ENCODE data around the gene MAGEB1.

The MAGEB1 gene

GRCh38 chrX:30246769-30247489, at the start of gene MAGEB1:
Gene MAGEB1, plus strand, starts transcription at chrX:30247146. Its CDS starts 3,348 bp downstream, at chrX:30250494.
- DNase-seq (ENCODE audit: low read depth in 2 of 2): no peak

- DNase-seq (ENCODE audit: low read depth in 2 of 2): no peak
These were observed 34.8 kb upstream of the MAGEB1 start for GRCh38 chrX:30212172-30212571.

GRCh38 chrX:30215357-30215843, 31.5 kb upstream of the MAGEB1 start, which contains the start of gene MAGEB2:
Gene MAGEB2, plus strand, starts transcription at chrX:30215563. Its CDS starts 3,018 bp downstream, at chrX:30218581.
- no peak for DNase-seq (ENCODE audit: low read depth in 2 of 2)

- no peak for DNase-seq (ENCODE audit: low read depth in 2 of 2)
These were observed 29.5 kb upstream of the MAGEB1 start for GRCh38 chrX:30217465-30217864.

GRCh38 chrX:30219372-30219771, 27.6 kb upstream of the MAGEB1 start:
- DNase-seq (ENCODE audit: low read depth in 2 of 2): no peak

GRCh38 chrX:30220661-30221060, 26.3 kb upstream of the MAGEB1 start:
- DNase-seq (ENCODE audit: low read depth in 2 of 2): no peak

GRCh38 chrX:30224536-30224935, 22.4 kb upstream of the MAGEB1 start:
- no peak for DNase-seq (ENCODE audit: low read depth in 2 of 2)

- no peak for DNase-seq (ENCODE audit: low read depth in 2 of 2)
These were observed 18.4 kb upstream of the MAGEB1 start for GRCh38 chrX:30228526-30228925.

GRCh38 chrX:30230395-30230794, 16.6 kb upstream of the MAGEB1 start, which contains the start of gene MAGEB3:
Gene MAGEB3, plus strand, starts transcription at chrX:30230657. Its CDS starts 5,268 bp downstream, at chrX:30235925.
- no peak for DNase-seq (ENCODE audit: low read depth in 2 of 2)

- no peak for DNase-seq (ENCODE audit: low read depth in 2 of 2)
These were observed 5.1 kb upstream of the MAGEB1 start, which contains the start of gene MAGEB4 for GRCh38 chrX:30241724-30242415. Gene MAGEB4, plus strand, starts transcription at chrX:30242000. Its CDS starts 136 bp downstream, at chrX:30242136.

- no peak for DNase-seq (ENCODE audit: low read depth in 2 of 2)
These were observed 1.9 kb downstream of the MAGEB1 start for GRCh38 chrX:30248854-30249253.

GRCh38 chrX:30253257-30253656, 6.3 kb downstream of the MAGEB1 start:
- no peak for DNase-seq (ENCODE audit: low read depth in 2 of 2)

GRCh38 chrX:30259927-30260326, 13.0 kb downstream of the MAGEB1 start:
- DNase-seq (ENCODE audit: low read depth in 2 of 2): no peak

GRCh38 chrX:30261012-30261411, 14.1 kb downstream of the MAGEB1 start:
- DNase-seq (ENCODE audit: low read depth in 2 of 2): no peak

- DNase-seq (ENCODE audit: low read depth in 2 of 2): no peak
These were observed 15.8 kb downstream of the MAGEB1 start for GRCh38 chrX:30262763-30263162.

- no peak for DNase-seq (ENCODE audit: low read depth in 2 of 2)
These were observed 23.7 kb downstream of the MAGEB1 start for GRCh38 chrX:30270639-30271038.

GRCh38 chrX:30275498-30275897, 28.6 kb downstream of the MAGEB1 start:
- DNase-seq (ENCODE audit: low read depth in 2 of 2): no peak

- no peak for DNase-seq (ENCODE audit: low read depth in 2 of 2)
These were observed 31.4 kb downstream of the MAGEB1 start for GRCh38 chrX:30278365-30278764.

- DNase-seq (ENCODE audit: low read depth in 2 of 2): no peak
These were observed 33.5 kb downstream of the MAGEB1 start for GRCh38 chrX:30280428-30280827.

- DNase-seq (ENCODE audit: low read depth in 2 of 2): no peak
These were observed 35.6 kb downstream of the MAGEB1 start for GRCh38 chrX:30282527-30282926.

- DNase-seq (ENCODE audit: low read depth in 2 of 2): no peak
These were observed 36.7 kb downstream of the MAGEB1 start for GRCh38 chrX:30283456-30284200.

All from stimulated activated CD4-positive, alpha-beta T cell treated with anti-CD3 and anti-CD28 coated beads, Interleukin-12 subunit alpha, Interleukin-12 subunit beta, amount 100 ng/mL, for 24 hours (primary cell).